CD4-positive, alpha-beta T cell (primary cell): ENCODE measurements around the gene CIZ1. TPM values are rescaled to one million over a fixed set of nuclear protein-coding genes. Genes with fewer than 3 reads are reported as not detected.

Experiments used
- ATAC-seq: fragments of 200-7000 bp; cut with Tn5 transposase; one replicate; pipeline ENCODE4 v1.10.0; 2022; ENCODE audit warnings: mild to moderate bottlenecking; ENCODE audit not compliant: poor library complexity
- CTCF ChIA-PET: fragments of 350-600 bp; sonication (Branson Sonifier 250); formaldehyde crosslinking; loops from one replicate; lab custom pipeline; 2021; ENCODE audit warnings: antibody characterized with exemption, inconsistent platforms; lab: Charles Lee
- POLR2A ChIA-PET: fragments of 350-600 bp; sonication (Branson Sonifier 250); formaldehyde crosslinking; loops from one replicate; lab custom pipeline; 2021; ENCODE audit warnings: antibody characterized with exemption, inconsistent platforms; lab: Charles Lee
- DNase-seq, 14 experiments: peaks; one replicate each; pipeline ENCODE4 v3.0.0-alpha.2; 2013 to 2020; ENCODE audit warnings: mixed read lengths in 2 of 14
- H3K27ac ChIP-seq, 2 donors: one replicate each; pipeline versions ENCODE4 v1.5.1 to v1.7.0; 2013; ENCODE audit warnings: low read length in 2 of 2, low read depth in 1 of 2, mild to moderate bottlenecking in 1 of 2
- H3K27me3 ChIP-seq, 2 experiments: 1 replicate in 1 of 2; 2 replicates in 1 of 2; pipeline versions ENCODE4 v1.6.1 to v1.7.0; 2013; ENCODE audit warnings: low read length in 2 of 2, control low read depth in 1 of 2, mild to moderate bottlenecking in 1 of 2, moderate library complexity in 1 of 2; ENCODE audit not compliant: insufficient read depth in 2 of 2, control insufficient read depth in 1 of 2
- H3K36me3 ChIP-seq: one replicate; pipeline ENCODE4 v1.6.1; 2013; ENCODE audit warnings: low read length, control low read depth; ENCODE audit not compliant: insufficient read depth
- H3K4me1 ChIP-seq: one replicate; pipeline ENCODE4 v1.6.1; 2013; ENCODE audit warnings: low read length, control low read depth; ENCODE audit not compliant: insufficient read depth
- H3K4me3 ChIP-seq: one replicate; pipeline ENCODE4 v1.5.1; 2013; ENCODE audit warnings: mild to moderate bottlenecking, low read length, moderate library complexity
- H3K9me3 ChIP-seq, 2 experiments: 1 replicate in 1 of 2; 2 replicates in 1 of 2; pipeline versions ENCODE4 v1.6.1 to v1.7.0; 2013; ENCODE audit warnings: low read length in 2 of 2, mild to moderate bottlenecking in 2 of 2, control low read depth in 1 of 2, moderate library complexity in 1 of 2; ENCODE audit not compliant: control insufficient read depth in 1 of 2, insufficient read depth in 1 of 2
- H3K27ac Mint-ChIP-seq: one replicate; pipeline ENCODE4 v1.8.0; 2020; ENCODE audit warnings: mixed read lengths
- H3K27me3 Mint-ChIP-seq: one replicate; pipeline ENCODE4 v1.8.0; 2021; ENCODE audit warnings: mixed read lengths
- H3K36me3 Mint-ChIP-seq: one replicate; pipeline ENCODE4 v1.8.0; 2021; ENCODE audit warnings: low read depth, mixed read lengths
- H3K4me1 Mint-ChIP-seq: one replicate; pipeline ENCODE4 v1.8.0; 2021; ENCODE audit warnings: low read depth, mixed read lengths
- H3K4me3 Mint-ChIP-seq: one replicate; pipeline ENCODE4 v1.8.0; 2020; ENCODE audit warnings: mild to moderate bottlenecking, mixed read lengths
- H3K9me3 Mint-ChIP-seq: one replicate; pipeline ENCODE4 v1.8.0; 2020; ENCODE audit warnings: mixed read lengths
- CTCF ChIP-seq: fragments of 200-600 bp; IDR thresholded peaks from one replicate; pipeline ENCODE4 v1.8.0; 2022; ENCODE audit warnings: antibody characterized with exemption, mild to moderate bottlenecking
- intact Hi-C, 2 experiments: fragments of 100-400 bp; cut with DNase I in 1 of 2; cut with micrococcal nuclease in 1 of 2; formaldehyde crosslinking; loops; one replicate each; pipeline versions ENCODE4 v1.15.1 to v1.9.0; 2023 to 2025; cut with DNase I, micrococcal nuclease
- total RNA-seq, 174 experiments: library from RNA in 2 of 174; stranded (reverse) in 2 of 174; gene quantifications; one replicate each; pipeline ENCODE4 v1.2.3 and lab custom pipeline; 2021 to 2026

CIZ1 gene
- total RNA-seq, 2 experiments from 2014 or later = 106 to 107 TPM

GRCh38 chr9:128222880-128223670, 31.7 kb upstream of the CIZ1 start:
- Mint-ChIP-seq H3K9me3 (no peaks in the 10 kb centered on the region), H3K27me3 (no peaks in the 10 kb centered on the region), H3K4me1 (peaks cover 11% of the 10 kb centered on the region), H3K4me3 (no peak overlapping the region), H3K36me3 (no peaks in the 10 kb centered on the region), H3K27ac (no peak overlapping the region)
- DNase-seq (no peak), ATAC-seq (no peak)
- POLR2A ChIA-PET = no interaction called here
- H3K9me3 ChIP-seq = no peaks in the 10 kb centered on the region
- intact Hi-C loops = no loop called here
- no peaks in the 10 kb centered on the region for H3K27me3 ChIP-seq
- H3K36me3 ChIP-seq = no peaks in the 10 kb centered on the region
- CTCF ChIA-PET = no interaction called here
- H3K4me3 ChIP-seq = no peak overlapping the region
- no peak for TF ChIP-seq CTCF
- no peak overlapping the region for H3K27ac ChIP-seq
- peaks cover 11% of the 10 kb centered on the region for H3K4me1 ChIP-seq

GRCh38 chr9:128222026-128222425, 30.7 kb upstream of the CIZ1 start:
- CTCF ChIA-PET = no interaction called here
- ATAC-seq = no peak
- intact Hi-C loops = no loop called here

GRCh38 chr9:128219831-128220230, 28.5 kb upstream of the CIZ1 start:
- Histone ChIP-seq H3K4me3 (no peak overlapping the region), H3K36me3 (no peaks in the 10 kb centered on the region), H3K27ac (no peak overlapping the region), H3K27me3 (no peaks in the 10 kb centered on the region), H3K9me3 (no peaks in the 10 kb centered on the region), H3K4me1 (peaks cover 16% of the 10 kb centered on the region)
- TF ChIP-seq CTCF = no peak
- no peaks in the 10 kb centered on the region for H3K9me3 Mint-ChIP-seq
- ATAC-seq (no peak), DNase-seq (peak in 1 of 14 experiments; percentile 20)
- CTCF ChIA-PET = no interaction called here
- H3K36me3 Mint-ChIP-seq = no peaks in the 10 kb centered on the region
- intact Hi-C loops = loop anchor here in 1 of 2 experiments (2.0 kb wide), 2 partner anchors 15 to 31 kb away; no protein-coding TSS in a partner anchor
- H3K27me3 Mint-ChIP-seq = no peaks in the 10 kb centered on the region
- no peak overlapping the region for H3K4me3 Mint-ChIP-seq
- POLR2A ChIA-PET = interaction anchor here (1.1 kb wide), 1 partner anchor 26 kb away, joined by 3 read pairs; no protein-coding TSS in a partner anchor
- no peak overlapping the region for H3K27ac Mint-ChIP-seq
- H3K4me1 Mint-ChIP-seq = peaks cover 12% of the 10 kb centered on the region

More at GRCh38 chr9:128222026-128222425, 30.7 kb upstream of the CIZ1 start:
- POLR2A ChIA-PET = no interaction called here
- no peak for TF ChIP-seq CTCF
- no peaks in the 10 kb centered on the region for H3K36me3 ChIP-seq
- no peak overlapping the region for H3K4me3 Mint-ChIP-seq
- H3K27ac Mint-ChIP-seq = no peak overlapping the region
- no peaks in the 10 kb centered on the region for H3K36me3 Mint-ChIP-seq
- peaks cover 12% of the 10 kb centered on the region for H3K4me1 Mint-ChIP-seq
- H3K4me1 ChIP-seq = peaks cover 16% of the 10 kb centered on the region
- DNase-seq = no peak
- no peak overlapping the region for H3K27ac ChIP-seq
- no peaks in the 10 kb centered on the region for H3K27me3 Mint-ChIP-seq
- no peak overlapping the region for H3K4me3 ChIP-seq
- no peaks in the 10 kb centered on the region for H3K9me3 ChIP-seq
- no peaks in the 10 kb centered on the region for H3K27me3 ChIP-seq
- no peaks in the 10 kb centered on the region for H3K9me3 Mint-ChIP-seq
